KMS-11 (cell line): ENCODE measurements around the gene DRC3.

Source experiments
- H2AFZ ChIP-seq: fragments of 200-600 bp; sonication (generic); 2 replicates; pipeline ENCODE4 v1.6.1; 2016; ENCODE audit warnings: antibody characterized with exemption, mixed run types, low read depth
- H3K27ac ChIP-seq: fragments of 200-600 bp; sonication (generic); 2 replicates; pipeline ENCODE4 v1.6.1; 2016; ENCODE audit warnings: mild to moderate bottlenecking, mixed run types
- H3K27me3 ChIP-seq: fragments of 200-600 bp; sonication (generic); 2 replicates; pipeline ENCODE4 v1.6.1; 2017; ENCODE audit warnings: mild to moderate bottlenecking, low read depth, mixed run types, moderate library complexity; ENCODE audit not compliant: insufficient read depth
- H3K36me3 ChIP-seq: fragments of 200-600 bp; sonication (generic); 2 replicates; pipeline ENCODE4 v1.6.1; 2017; ENCODE audit warnings: mild to moderate bottlenecking, mixed run types; ENCODE audit not compliant: insufficient read depth
- H3K4me1 ChIP-seq: fragments of 200-600 bp; sonication (generic); 2 replicates; pipeline ENCODE4 v1.6.1; 2016; ENCODE audit warnings: mild to moderate bottlenecking, low read depth, mixed run types; ENCODE audit not compliant: poor library complexity, severe bottlenecking
- H3K4me2 ChIP-seq: fragments of 200-600 bp; sonication (generic); 2 replicates; pipeline ENCODE4 v1.7.0; 2016; ENCODE audit warnings: mild to moderate bottlenecking, mixed run types
- H3K4me3 ChIP-seq: fragments of 200-600 bp; sonication (generic); IDR thresholded peaks from 2 replicates; pipeline ENCODE4 v1.6.1; 2017; ENCODE audit warnings: low read depth, low read length, mixed read lengths; ENCODE audit not compliant: insufficient read depth
- H3K79me2 ChIP-seq: fragments of 200-600 bp; sonication (generic); 2 replicates; pipeline ENCODE4 v1.6.1; 2016; ENCODE audit warnings: low read depth, mixed run types; ENCODE audit not compliant: insufficient read depth
- H3K9ac ChIP-seq: fragments of 200-600 bp; sonication (generic); 2 replicates; pipeline ENCODE4 v1.6.1; 2016; ENCODE audit warnings: mild to moderate bottlenecking, mixed run types
- H4K20me1 ChIP-seq: fragments of 200-600 bp; sonication (generic); 2 replicates; pipeline ENCODE4 v1.6.1; 2016; ENCODE audit warnings: mild to moderate bottlenecking, mixed run types; ENCODE audit not compliant: insufficient read depth
- TF ChIP-seq, protein P1 (sequence below): fragments of 200-600 bp; sonication (generic); conservative IDR thresholded peaks from 2 replicates; pipeline ENCODE4 v1.6.1; 2017; ENCODE audit warnings: low read depth, mild to moderate bottlenecking, antibody characterized with exemption, low read length, moderate library complexity, mixed read lengths

Gene DRC3

DNA sequence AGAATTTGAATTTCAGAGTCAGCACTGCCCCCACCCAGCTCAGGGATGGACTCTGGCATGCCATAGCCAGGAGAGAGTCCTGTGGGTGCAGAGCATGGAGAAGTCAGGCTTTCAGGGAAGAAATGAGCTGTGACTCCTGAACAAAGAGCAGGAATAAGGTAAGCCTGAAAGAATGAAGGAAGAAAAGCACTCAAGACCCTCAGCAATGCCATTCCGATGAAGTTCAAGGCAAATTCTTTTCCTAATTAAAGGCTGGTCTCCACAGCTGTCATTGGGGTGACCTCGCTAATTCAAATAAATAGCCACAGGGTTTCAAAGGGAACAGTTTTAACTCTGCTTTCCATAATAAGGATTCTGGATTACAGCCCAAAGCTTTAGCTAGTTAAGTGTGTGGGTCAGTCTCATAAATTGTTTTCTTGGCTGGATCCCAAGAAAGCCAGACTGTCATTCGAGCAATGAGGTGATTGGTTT, 32.2 kb upstream of the DRC3 start:
- Histone ChIP-seq H3K9ac (no peak overlapping the region), H2AFZ (no peak overlapping the region), H3K27me3 (no peaks in the 10 kb centered on the region), H3K36me3 (no peaks in the 10 kb centered on the region), H4K20me1 (no peaks in the 10 kb centered on the region), H3K4me2 (no peak overlapping the region), H3K27ac (no peak overlapping the region), H3K4me3 (no peak overlapping the region), H3K4me1 (peaks cover 51% of the 10 kb centered on the region), H3K79me2 (no peaks in the 10 kb centered on the region)
- TF ChIP-seq, protein P1, sequence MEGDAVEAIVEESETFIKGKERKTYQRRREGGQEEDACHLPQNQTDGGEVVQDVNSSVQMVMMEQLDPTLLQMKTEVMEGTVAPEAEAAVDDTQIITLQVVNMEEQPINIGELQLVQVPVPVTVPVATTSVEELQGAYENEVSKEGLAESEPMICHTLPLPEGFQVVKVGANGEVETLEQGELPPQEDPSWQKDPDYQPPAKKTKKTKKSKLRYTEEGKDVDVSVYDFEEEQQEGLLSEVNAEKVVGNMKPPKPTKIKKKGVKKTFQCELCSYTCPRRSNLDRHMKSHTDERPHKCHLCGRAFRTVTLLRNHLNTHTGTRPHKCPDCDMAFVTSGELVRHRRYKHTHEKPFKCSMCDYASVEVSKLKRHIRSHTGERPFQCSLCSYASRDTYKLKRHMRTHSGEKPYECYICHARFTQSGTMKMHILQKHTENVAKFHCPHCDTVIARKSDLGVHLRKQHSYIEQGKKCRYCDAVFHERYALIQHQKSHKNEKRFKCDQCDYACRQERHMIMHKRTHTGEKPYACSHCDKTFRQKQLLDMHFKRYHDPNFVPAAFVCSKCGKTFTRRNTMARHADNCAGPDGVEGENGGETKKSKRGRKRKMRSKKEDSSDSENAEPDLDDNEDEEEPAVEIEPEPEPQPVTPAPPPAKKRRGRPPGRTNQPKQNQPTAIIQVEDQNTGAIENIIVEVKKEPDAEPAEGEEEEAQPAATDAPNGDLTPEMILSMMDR, result no peak

DNA sequence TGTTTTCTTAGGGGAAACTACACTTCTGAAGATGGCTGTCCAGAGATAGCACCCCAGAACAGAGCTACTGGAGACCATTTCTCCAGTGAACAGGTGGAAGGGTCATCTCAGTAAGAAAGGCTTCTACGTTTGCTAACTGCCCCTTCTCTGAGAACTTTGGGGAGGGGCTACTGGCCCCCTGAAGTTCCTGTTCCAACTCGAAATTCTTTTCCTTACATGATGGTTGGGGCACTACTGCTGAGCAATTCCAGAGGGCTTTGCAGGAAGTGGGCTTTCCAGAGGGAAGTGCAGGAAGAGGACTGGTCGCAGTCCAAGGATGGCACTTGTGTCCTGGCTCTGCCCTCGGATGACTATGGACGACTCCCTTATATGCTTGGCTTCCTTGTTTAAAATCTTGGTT, 31.6 kb upstream of the DRC3 start:
- Histone ChIP-seq H3K27ac (no peak overlapping the region), H3K36me3 (no peaks in the 10 kb centered on the region), H3K4me2 (no peak overlapping the region), H2AFZ (no peak overlapping the region), H4K20me1 (no peaks in the 10 kb centered on the region), H3K27me3 (no peaks in the 10 kb centered on the region), H3K79me2 (no peaks in the 10 kb centered on the region), H3K4me3 (no peak overlapping the region), H3K9ac (no peak overlapping the region), H3K4me1 (peaks cover 50% of the 10 kb centered on the region)
- TF ChIP-seq, protein P1, result no peak

DNA sequence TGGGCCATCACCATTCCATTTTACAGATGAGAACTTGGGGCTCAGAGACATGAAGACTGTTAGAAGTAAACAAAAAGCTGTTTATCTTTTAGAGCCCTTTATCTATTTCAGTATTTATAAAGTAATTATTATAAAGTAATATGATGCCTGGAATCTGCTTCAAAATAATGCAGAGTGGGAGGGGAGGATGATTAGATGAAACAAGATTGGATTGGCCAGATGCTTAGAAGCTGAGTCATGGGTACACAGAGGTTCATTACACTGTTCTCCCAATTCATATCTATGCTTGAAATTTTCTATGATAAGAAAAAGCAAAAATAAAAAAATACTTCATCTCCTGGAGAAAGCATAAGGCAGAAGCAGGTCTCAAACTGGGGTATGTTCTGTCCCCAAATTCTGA, 29.8 kb upstream of the DRC3 start:
- Histone ChIP-seq H3K4me2 (no peak overlapping the region), H3K79me2 (no peaks in the 10 kb centered on the region), H3K4me1 (peaks cover 39% of the 10 kb centered on the region), H4K20me1 (no peaks in the 10 kb centered on the region), H3K4me3 (no peak overlapping the region), H2AFZ (no peak overlapping the region), H3K36me3 (no peaks in the 10 kb centered on the region), H3K9ac (no peak overlapping the region), H3K27me3 (no peaks in the 10 kb centered on the region), H3K27ac (no peak overlapping the region)
- TF ChIP-seq, protein P1, result no peak

DNA sequence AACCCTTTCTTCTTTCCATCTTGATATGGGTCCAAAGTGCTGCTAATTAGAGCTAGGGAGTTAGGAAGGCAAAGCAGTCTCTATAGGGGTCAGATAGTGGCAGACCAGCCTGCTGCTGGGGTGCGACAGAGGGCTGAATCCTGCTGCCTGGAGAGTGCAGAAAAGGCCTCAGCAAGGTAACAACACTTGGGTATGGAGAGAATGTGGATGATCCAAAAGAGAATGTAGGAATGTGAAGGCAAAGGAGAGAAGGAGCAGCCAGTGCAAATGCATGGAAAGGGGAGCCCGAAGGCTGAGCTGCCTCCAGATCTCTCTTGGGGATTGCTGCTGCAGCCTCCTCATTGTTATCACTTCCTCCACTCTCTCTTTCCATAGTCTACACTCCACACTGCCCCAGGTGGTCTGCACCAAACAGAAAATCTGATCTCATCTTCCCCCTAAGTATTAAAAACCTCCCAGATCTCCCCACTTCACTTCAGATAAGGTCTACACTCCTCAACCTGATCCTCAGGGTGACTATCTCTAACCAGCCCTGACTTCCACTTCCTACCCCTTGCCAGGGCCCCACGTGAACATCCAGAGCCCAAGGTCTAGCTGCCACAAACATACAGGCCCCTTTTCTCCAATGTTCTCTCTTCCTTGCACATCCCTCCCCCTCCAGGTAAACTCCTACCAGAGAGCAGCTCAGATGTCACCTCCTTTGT, 29.2 kb upstream of the DRC3 start:
- TF ChIP-seq, protein P1, result no peak
- Histone ChIP-seq H3K4me1 (peaks cover 33% of the 10 kb centered on the region), H4K20me1 (no peaks in the 10 kb centered on the region), H3K27ac (no peak overlapping the region), H3K36me3 (no peaks in the 10 kb centered on the region), H3K27me3 (no peaks in the 10 kb centered on the region), H3K9ac (no peak overlapping the region), H3K4me2 (no peak overlapping the region), H2AFZ (no peak overlapping the region), H3K4me3 (no peak overlapping the region), H3K79me2 (no peaks in the 10 kb centered on the region)
